ENCODE results near the gene DNAJC4.
"Not testable (repeated sequence)": the region's sequence is repeated elsewhere in the genome, so short reads cannot be mapped to it uniquely, and the experiment has no call there.

The DNAJC4 gene

GRCh38 chr11:64246621-64246870 is 16.2 kb downstream of the DNAJC4 start:
- DNase-seq: not testable (repeated sequence)

- peak; percentile 58 to 82 for DNase-seq
Measured at GRCh38 chr11:64246871-64247728, 16.8 kb downstream of the DNAJC4 start, which contains the start of gene PPP1R14B. TSS of gene PPP1R14B (minus strand) at chr11:64246943. CDS start at chr11:64246673, 270 bp downstream.

- no peak for DNase-seq
Measured at GRCh38 chr11:64247729-64248531, 17.6 kb downstream of the DNAJC4 start.

- DNase-seq: no peak
Measured at GRCh38 chr11:64248578-64248977, 18.2 kb downstream of the DNAJC4 start.

GRCh38 chr11:64249038-64249437 is 18.7 kb downstream of the DNAJC4 start:
- no peak for DNase-seq

GRCh38 chr11:64249563-64250414 is 19.4 kb downstream of the DNAJC4 start:
- DNase-seq: no peak

- no peak for DNase-seq
Measured at GRCh38 chr11:64250415-64251015, 20.2 kb downstream of the DNAJC4 start.

- DNase-seq: peak in 1 of 2 donors; percentile 50
Measured at GRCh38 chr11:64251016-64251752, 20.8 kb downstream of the DNAJC4 start, which contains the start of gene PLCB3. TSS of gene PLCB3 (plus strand) at chr11:64251530. CDS start at chr11:64251650, 120 bp downstream.

GRCh38 chr11:64251753-64252002 is 21.3 kb downstream of the DNAJC4 start:
- DNase-seq: no peak

- DNase-seq: no peak
Measured at GRCh38 chr11:64252003-64252872, 21.9 kb downstream of the DNAJC4 start.

- DNase-seq: no peak
Measured at GRCh38 chr11:64253043-64253442, 22.7 kb downstream of the DNAJC4 start.

- DNase-seq: peak; percentile 29 to 30
Measured at GRCh38 chr11:64253481-64253880, 23.1 kb downstream of the DNAJC4 start.

GRCh38 chr11:64254326-64254725 is 24.0 kb downstream of the DNAJC4 start:
- DNase-seq: no peak

- DNase-seq: no peak
Measured at GRCh38 chr11:64255135-64256128, 25.1 kb downstream of the DNAJC4 start.

GRCh38 chr11:64256300-64256699 is 26.0 kb downstream of the DNAJC4 start:
- no peak for DNase-seq

GRCh38 chr11:64258356-64258755 is 28.0 kb downstream of the DNAJC4 start:
- DNase-seq: no peak

- DNase-seq: no peak
Measured at GRCh38 chr11:64258946-64259532, 28.7 kb downstream of the DNAJC4 start.

GRCh38 chr11:64259533-64260067 is 29.3 kb downstream of the DNAJC4 start:
- no peak for DNase-seq

- DNase-seq: no peak
Measured at GRCh38 chr11:64260147-64260708, 29.9 kb downstream of the DNAJC4 start.

All from hippocampal formation (tissue), 2 donors.